DND-41 (cell line): ENCODE measurements around the gene SEPTIN10.

Source experiments
- EZH2 ChIP-seq: IDR thresholded peaks from 3 replicates; pipeline ENCODE4 v1.6.1; 2012; ENCODE audit warnings: borderline replicate concordance, low read depth, mild to moderate bottlenecking, moderate library complexity, low read length, inconsistent platforms; ENCODE audit not compliant: severe bottlenecking
- TF ChIP-seq, protein P1 (sequence below): IDR thresholded peaks from 2 replicates; pipeline ENCODE4 v1.5.1; 2012; ENCODE audit warnings: borderline replicate concordance, low read length, moderate library complexity, mild to moderate bottlenecking; ENCODE audit not compliant: poor library complexity, severe bottlenecking; ENCODE audit errors: extremely low read depth

DNA sequence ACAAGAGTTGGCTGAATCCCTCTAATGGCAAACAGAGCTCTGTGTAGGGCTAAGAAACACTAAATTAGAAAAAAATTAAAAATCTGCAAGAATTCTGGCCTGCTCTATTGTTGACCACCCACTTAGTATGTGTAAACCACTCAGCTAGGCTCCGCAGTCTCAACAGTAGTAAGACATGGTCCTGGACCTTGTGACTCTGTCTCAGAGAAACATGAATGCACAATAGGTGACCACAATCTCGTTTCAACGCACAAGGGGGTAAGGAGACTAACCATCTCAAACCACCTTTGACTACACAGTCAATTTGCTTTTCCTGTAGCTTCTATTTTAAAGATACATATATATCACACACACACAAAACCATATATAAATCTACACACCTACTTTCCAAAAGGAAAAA lies 16.5 kb downstream of the SEPTIN10 start:
- TF ChIP-seq EZH2 = no peak
- TF ChIP-seq, protein P1, sequence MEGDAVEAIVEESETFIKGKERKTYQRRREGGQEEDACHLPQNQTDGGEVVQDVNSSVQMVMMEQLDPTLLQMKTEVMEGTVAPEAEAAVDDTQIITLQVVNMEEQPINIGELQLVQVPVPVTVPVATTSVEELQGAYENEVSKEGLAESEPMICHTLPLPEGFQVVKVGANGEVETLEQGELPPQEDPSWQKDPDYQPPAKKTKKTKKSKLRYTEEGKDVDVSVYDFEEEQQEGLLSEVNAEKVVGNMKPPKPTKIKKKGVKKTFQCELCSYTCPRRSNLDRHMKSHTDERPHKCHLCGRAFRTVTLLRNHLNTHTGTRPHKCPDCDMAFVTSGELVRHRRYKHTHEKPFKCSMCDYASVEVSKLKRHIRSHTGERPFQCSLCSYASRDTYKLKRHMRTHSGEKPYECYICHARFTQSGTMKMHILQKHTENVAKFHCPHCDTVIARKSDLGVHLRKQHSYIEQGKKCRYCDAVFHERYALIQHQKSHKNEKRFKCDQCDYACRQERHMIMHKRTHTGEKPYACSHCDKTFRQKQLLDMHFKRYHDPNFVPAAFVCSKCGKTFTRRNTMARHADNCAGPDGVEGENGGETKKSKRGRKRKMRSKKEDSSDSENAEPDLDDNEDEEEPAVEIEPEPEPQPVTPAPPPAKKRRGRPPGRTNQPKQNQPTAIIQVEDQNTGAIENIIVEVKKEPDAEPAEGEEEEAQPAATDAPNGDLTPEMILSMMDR = no peak
